NOMO-1 treated with DMSO at 0.1 percent for 48 hours (cell line): ENCODE measurements around the gene LHFPL3.
"Not testable (repeated sequence)": the region's sequence is repeated elsewhere in the genome, so short reads cannot be mapped to it uniquely, and the experiment has no call there.

Experiments used
- DNase-seq: peaks from one replicate; lab custom pipeline; 2025; ENCODE audit not compliant: unreplicated experiment; lab: John Stamatoyannopoulos, UW

The LHFPL3 gene

GRCh38 chr7:104886651-104887050 lies 558.2 kb downstream of the LHFPL3 start:
- DNase-seq: no peak

- no peak for DNase-seq
These were observed 561.8 kb downstream of the LHFPL3 start for GRCh38 chr7:104890216-104890615.

GRCh38 chr7:104891949-104892348 lies 563.5 kb downstream of the LHFPL3 start:
- DNase-seq: no peak

DNA sequence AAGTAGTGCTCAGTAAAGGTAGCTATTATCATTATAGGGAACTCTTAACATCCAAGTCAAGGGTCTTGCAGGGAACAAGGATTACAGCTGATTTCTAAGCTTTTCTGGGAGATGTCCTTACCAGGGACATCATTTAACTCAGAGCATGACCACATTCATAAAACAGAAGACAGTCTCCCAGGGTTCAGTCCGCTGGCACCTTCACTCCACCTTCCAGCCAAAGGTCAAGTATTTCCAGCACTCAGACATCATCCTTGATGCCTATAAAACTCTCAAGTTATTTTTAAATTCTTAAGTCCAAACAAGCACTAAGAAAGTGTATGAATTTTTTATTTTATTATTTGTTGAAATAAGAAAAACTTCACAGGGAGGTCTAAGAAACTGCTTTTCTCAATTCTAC lies 565.9 kb downstream of the LHFPL3 start:
- no peak for DNase-seq

DNA sequence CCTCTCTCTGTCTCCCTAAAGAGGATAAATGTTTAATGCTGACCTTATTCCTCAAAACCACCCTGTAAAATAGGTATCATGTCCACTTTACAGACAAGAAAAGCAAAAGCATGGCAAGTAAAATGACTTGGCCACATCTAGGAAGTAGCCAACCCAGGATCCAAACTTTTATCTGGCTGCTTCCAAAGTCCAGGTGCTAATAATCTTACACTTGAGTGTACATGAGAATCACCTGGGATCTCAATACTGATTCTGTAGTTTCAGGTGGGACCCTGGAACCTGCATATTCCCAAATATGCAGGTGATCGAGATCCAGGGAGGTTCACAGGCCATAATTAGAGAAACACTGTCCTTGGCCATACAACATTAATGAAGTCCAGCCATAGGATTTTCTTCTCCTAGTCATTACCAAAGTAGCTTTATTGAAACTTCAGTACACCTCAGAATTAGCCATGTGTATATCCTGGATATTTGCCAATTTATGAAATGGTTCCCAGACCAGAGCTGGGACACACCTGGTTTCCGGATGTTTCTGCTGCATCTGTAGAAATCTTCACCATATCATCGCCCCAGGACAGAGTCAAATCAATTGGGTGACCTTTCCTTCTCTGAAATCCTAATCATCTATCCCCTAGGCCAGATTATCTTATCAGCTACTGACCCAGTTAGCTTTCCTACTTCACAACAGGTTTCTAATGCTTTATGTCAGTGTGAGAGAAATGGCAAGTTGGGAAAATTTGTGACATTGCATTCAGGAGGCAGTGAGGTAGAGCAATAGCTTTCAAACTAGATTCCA lies 566.5 kb downstream of the LHFPL3 start:
- no peak for DNase-seq

GRCh38 chr7:104895522-104896236 lies 567.3 kb downstream of the LHFPL3 start:
- peak; percentile 63 for DNase-seq

GRCh38 chr7:104898434-104898833 lies 570.0 kb downstream of the LHFPL3 start:
- no peak for DNase-seq

DNA sequence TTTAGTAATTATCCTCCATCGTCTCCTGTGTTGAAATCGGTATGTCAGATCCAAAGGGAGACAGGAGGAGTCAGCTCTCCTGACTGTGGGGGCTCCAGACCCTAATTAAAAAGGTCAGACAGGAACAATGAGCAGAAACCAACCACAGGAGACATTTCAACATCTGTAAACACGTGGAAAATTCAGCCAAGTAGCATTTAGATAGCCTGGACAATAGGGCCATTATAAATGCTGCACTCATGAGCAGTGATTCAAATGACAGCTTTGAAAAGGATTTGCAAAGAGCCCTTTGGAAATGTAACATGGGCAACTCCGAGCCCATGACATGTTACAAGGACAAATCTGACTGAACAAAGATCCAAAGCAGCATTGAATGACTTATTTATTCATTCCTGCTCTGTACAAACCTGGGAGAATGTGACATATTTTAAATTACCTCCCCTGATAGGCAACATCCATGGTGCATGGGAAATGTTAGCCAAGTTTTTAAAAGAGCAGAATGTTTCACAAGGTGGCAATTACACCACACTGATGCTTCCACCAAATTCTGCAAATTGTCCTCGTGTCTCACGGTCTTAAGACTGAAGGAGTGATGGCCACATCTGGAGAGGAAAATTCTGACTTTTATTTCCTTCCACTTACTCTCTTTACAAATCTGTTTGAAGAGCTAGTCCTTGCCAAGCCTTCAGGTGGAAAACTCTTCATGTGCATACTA lies 572.3 kb downstream of the LHFPL3 start:
- no peak for DNase-seq

DNA sequence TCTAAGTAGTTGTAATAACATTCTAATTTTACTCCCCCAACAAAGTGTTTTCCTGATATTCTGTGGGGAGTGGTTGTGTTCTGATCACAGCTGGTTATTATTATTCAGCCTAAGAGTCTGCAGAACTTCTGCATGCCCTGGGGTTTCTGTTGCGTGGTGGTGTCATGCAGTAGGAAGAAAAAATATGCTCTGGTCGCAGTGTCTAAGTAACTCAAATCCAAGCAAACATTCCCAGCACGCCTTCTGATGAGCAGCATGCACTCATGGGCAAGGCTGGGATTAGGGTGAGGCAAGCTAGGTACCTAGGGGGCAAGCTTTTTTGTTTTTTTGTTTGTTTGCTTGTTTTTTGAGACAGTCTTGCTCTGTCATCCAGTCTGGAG lies 572.8 kb downstream of the LHFPL3 start:
- DNase-seq: no peak

DNA sequence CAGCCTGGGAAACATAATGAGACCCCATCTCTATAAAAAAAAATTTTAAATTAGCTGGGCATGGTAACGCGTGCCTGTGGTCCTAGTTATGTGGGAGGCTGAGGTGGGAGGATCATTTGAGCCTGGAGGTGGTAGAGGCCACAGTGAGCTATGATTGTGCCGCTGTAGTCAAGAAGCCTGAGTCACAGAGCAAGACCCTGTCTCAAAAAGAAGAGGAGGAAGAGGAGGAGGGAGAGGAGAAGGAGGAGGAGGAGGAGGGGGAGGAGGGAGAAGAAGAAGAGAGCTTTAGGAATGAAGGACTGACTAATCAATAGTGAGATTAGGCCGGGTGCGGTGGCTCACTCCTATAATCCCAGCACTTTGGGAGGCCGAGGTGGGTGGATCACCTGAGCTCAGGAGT lies 573.8 kb downstream of the LHFPL3 start:
- DNase-seq: no peak

GRCh38 chr7:104903044-104903443 lies 574.6 kb downstream of the LHFPL3 start:
- no peak for DNase-seq

DNA sequence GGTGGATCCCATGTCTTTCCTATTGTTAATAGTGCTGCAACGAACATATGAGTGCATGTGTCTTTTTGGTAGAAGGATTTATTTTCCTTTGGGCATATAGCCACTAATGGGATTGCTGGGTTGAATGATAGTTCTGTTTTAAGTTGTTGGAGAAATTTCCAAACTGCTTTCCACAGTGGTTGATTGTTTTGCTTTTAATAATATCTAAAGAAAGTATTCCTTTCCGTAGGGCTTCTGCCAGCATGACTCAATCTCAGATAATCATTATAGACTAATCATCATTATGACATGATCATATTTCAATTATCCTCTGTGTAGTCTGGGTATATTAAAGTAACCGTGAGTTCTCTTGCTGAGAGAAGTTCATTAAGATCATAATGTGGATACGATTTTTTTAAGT lies 575.4 kb downstream of the LHFPL3 start:
- DNase-seq: no peak

DNA sequence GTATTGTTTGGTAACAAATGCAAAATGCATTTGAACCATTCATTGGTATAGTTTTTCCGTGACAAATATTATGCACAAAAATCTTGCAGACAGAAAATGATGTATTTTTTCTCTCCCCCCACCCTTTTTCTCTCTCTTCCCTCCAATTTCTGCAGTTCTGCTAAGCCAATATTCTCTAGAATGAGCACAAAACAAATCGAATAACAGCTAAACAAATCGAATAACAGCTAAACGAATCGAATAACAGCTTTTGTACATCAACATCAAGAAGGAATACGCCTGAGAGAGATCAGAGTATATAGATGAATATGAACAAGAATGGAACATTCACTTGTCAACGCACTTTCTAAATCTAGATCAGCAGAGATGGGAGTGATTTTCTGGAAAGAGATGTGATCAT lies 577.6 kb downstream of the LHFPL3 start:
- DNase-seq: no peak

DNA sequence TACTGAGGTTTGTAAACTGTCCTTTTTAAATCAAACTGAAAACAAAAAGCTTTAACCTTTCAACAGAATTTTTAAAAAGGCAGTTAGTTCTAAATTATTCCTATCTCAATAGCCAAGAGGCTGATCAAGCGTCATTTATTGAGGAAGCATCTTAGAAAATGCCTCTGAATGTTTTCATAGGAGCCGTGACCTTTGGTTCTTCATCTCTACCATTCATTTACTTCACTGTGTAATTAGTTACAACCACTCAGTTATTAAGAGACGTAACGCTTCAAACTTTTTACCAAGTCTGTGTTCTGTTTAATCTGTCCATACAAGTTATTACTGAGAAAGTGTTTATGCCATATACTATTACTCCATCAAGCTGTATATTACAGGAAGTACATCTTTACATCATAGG lies 578.2 kb downstream of the LHFPL3 start:
- no peak for DNase-seq

- no peak for DNase-seq
These were observed 580.2 kb downstream of the LHFPL3 start for GRCh38 chr7:104908636-104909035.

- DNase-seq: no peak
These were observed 580.7 kb downstream of the LHFPL3 start for GRCh38 chr7:104909096-104909495.

GRCh38 chr7:104914421-104914820 lies 586.0 kb downstream of the LHFPL3 start:
- no peak for DNase-seq

- DNase-seq: no peak
These were observed 593.2 kb downstream of the LHFPL3 start for GRCh38 chr7:104921596-104921995.

GRCh38 chr7:104922182-104923009 lies 594.0 kb downstream of the LHFPL3 start:
- no peak for DNase-seq

DNA sequence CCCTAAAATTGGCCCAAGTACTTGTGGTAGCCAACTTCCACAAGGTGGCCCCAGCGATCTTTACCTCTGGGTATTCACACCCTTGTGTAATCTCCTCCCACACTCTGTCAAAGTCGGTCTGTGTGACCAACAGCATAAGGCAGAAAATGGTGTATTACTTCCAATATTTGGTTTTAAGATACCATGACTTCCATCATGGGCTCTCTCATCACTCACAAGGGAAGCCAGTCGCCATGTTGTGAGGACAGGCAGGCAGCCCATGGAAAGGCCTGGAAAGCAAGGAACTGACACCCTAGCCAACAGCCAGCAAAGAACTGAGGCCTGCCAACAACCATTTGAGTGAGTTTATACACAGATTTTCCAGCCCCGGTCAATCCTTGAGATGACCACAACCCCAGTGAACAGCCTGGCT lies 594.6 kb downstream of the LHFPL3 start:
- peak; percentile 67 for DNase-seq

DNA sequence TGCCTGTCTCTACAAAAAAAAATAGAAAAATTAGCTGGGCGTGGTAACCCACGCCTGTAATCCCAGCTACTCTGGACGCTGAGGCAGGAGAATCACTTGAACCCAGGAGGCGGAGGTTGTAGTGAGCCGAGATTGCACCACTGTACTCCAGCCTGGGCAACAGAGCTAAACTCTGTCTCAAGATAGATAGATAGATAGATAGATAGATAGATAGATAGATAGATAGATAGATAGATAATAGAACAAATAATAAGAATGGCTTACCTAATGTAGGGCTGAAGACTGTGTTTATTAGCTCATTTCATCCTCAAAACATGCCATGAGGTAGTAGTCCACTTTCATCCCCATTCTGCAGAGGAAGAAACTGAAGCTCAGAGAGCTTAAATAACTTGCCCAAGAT lies 597.8 kb downstream of the LHFPL3 start:
- not testable (repeated sequence) for DNase-seq
